Gastroesophageal sphincter (tissue), 3 donors: Measurements from ENCODE around the gene WNT7A.

Experiments used
- EP300 ChIP-seq: sonication (generic); formaldehyde crosslinking; IDR thresholded peaks from one replicate; pipeline ENCODE4 v1.6.1; 2017; ENCODE audit warnings: antibody characterized with exemption, mild to moderate bottlenecking
- POLR2A ChIP-seq, 2 donors: fragments of 450-650 bp; IDR thresholded peaks; one replicate each; pipeline ENCODE4 v1.6.1; 2017; ENCODE audit warnings: antibody characterized with exemption in 2 of 2, mild to moderate bottlenecking in 2 of 2, moderate library complexity in 1 of 2
- TF ChIP-seq, protein P1 (sequence below), 4 experiments: fragments of 200-600 bp in 2 of 4; fragments of 450-650 bp in 2 of 4; sonication (generic) in 1 of 4; IDR thresholded peaks; one replicate each; pipeline ENCODE4 v1.5.1; 2017 to 2019; ENCODE audit warnings: antibody characterized with exemption in 4 of 4, mild to moderate bottlenecking in 2 of 4, moderate library complexity in 2 of 4

DNA sequence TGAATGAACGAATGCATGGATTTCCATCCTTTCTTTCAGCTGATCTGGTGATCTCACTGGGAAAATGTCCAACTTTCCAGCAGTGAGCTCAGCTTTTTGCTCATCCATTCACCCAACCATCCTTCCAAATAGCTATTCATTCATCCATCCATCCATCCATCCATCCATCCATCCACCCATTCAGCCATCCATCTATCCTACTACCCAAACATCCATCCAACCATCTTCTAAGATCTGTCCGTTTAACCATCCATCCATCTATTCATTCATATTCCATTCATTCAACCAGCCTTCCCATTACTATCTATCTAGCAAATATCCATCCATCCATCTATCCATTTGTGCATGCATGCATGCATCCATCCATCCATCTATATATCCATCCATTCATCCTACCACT is 39.4 kb downstream of the WNT7A start:
- TF ChIP-seq, protein P1, sequence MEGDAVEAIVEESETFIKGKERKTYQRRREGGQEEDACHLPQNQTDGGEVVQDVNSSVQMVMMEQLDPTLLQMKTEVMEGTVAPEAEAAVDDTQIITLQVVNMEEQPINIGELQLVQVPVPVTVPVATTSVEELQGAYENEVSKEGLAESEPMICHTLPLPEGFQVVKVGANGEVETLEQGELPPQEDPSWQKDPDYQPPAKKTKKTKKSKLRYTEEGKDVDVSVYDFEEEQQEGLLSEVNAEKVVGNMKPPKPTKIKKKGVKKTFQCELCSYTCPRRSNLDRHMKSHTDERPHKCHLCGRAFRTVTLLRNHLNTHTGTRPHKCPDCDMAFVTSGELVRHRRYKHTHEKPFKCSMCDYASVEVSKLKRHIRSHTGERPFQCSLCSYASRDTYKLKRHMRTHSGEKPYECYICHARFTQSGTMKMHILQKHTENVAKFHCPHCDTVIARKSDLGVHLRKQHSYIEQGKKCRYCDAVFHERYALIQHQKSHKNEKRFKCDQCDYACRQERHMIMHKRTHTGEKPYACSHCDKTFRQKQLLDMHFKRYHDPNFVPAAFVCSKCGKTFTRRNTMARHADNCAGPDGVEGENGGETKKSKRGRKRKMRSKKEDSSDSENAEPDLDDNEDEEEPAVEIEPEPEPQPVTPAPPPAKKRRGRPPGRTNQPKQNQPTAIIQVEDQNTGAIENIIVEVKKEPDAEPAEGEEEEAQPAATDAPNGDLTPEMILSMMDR (IDR thresholded peaks at IDR 0.05), result no peak
- TF ChIP-seq EP300 (no peak), POLR2A (IDR thresholded peaks at IDR 0.05) (no peak)
